Astrocyte of the cerebellum (primary cell): ENCODE data around the gene PSD.
A peak's percentile ranks its signal among the peaks of the same experiment; 100 is the strongest.

Source experiments
- DNase-seq: peaks from one replicate; pipeline ENCODE4 v3.0.0-alpha.2; 2011; ENCODE audit warnings: low read depth
- H3K4me3 ChIP-seq: 2 replicates; pipeline ENCODE4 v1.5.1; 2011; ENCODE audit warnings: mild to moderate bottlenecking, low read depth, low read length, moderate library complexity
- in situ Hi-C: cut with HindIII; loops from 2 replicates; pipeline ENCODE4 v1.10.0; 2017; ENCODE audit warnings: low sequenced_read_pairs
- TF ChIP-seq, protein P1 (sequence below): IDR thresholded peaks from 2 replicates; pipeline ENCODE4 v1.5.1; 2012; ENCODE audit warnings: low read length, low read depth, moderate library complexity, mild to moderate bottlenecking; ENCODE audit errors: missing control alignments

The PSD gene

DNA sequence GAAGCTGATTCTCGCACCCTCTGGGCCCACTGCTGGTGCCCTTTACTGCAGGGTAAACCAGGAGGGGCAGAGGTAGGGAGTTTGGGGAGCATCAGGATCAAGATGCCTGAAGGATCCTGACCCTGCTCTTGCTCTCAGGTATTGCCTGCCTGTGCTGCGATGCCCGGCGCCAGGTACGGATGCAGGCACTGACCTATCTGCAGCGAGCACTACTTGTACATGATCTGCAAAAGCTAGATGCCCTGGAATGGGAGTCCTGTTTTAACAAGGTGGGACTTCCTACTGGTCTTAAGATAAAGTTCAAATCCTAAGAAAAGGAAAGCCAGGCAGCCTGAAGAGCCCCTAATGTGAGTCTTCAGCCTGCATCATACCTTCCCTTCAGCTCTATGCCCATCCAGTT is 39.2 kb downstream of the PSD start:
- TF ChIP-seq, protein P1, sequence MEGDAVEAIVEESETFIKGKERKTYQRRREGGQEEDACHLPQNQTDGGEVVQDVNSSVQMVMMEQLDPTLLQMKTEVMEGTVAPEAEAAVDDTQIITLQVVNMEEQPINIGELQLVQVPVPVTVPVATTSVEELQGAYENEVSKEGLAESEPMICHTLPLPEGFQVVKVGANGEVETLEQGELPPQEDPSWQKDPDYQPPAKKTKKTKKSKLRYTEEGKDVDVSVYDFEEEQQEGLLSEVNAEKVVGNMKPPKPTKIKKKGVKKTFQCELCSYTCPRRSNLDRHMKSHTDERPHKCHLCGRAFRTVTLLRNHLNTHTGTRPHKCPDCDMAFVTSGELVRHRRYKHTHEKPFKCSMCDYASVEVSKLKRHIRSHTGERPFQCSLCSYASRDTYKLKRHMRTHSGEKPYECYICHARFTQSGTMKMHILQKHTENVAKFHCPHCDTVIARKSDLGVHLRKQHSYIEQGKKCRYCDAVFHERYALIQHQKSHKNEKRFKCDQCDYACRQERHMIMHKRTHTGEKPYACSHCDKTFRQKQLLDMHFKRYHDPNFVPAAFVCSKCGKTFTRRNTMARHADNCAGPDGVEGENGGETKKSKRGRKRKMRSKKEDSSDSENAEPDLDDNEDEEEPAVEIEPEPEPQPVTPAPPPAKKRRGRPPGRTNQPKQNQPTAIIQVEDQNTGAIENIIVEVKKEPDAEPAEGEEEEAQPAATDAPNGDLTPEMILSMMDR = no peak
- no peak overlapping the region for H3K4me3 ChIP-seq
- DNase-seq = no peak
- in situ Hi-C loops = no loop called here

DNA sequence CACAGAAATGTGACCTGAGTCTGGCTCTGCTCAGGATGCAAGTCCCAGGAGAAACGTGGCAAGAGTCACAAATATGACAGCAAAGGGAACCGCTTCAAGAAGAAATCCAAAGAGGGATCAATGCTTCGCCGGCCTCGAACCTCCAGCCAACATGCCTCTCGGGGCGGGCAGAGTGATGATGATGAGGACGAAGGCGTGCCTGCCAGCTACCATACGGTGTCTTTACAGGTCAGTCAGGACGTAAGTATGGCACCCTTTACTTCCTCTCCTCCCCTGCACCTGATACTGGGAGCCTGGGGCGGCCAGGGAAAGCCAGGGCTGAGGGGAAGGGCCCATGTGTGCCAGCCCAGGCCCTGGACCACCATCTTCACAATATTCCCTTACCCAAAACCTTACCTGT is 41.7 kb downstream of the PSD start:
- TF ChIP-seq, protein P1 = no peak
- in situ Hi-C loops = no loop called here
- no peak for DNase-seq
- no peak overlapping the region for H3K4me3 ChIP-seq

DNA sequence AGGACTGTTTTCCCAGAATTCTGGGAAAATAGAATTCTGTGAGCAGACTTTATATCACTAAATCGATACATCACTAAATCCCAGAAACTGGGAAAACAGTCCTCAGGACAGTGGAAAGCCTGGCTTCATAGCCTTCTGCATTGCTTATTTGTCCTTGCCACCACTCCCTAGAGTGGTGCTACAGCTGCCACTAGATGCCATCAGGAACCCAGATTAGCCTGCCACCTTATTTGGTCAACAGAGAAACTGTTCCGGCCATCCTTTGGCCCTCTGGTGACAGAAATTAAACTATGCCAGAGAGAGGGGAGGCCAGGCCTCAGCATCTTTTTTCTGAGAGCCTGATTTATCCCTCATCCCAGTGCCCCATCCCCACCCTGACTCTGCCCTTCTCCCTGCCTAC is 42.7 kb downstream of the PSD start:
- H3K4me3 ChIP-seq = no peak overlapping the region
- TF ChIP-seq, protein P1 = no peak
- in situ Hi-C loops = no loop called here
- DNase-seq = no peak

DNA sequence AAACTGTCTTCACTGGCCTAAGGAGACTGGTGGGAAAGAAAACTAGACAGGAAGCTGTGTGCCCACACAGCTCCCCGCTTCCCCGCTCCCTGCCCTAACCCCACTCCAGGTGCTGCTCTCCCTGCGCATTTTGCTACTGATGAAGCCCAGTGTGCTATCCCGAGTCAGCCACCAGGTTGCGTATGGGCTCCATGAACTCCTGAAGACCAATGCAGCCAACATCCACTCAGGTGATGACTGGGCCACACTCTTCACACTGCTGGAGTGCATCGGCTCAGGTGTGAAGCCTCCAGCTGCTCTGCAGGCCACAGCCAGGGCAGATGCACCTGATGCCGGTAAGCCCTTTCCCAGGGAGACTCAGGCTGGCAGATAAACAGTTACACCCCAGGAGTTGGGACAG is 43.3 kb downstream of the PSD start:
- in situ Hi-C loops = no loop called here
- DNase-seq = no peak
- TF ChIP-seq, protein P1 = peak; percentile 16
- no peak overlapping the region for H3K4me3 ChIP-seq

DNA sequence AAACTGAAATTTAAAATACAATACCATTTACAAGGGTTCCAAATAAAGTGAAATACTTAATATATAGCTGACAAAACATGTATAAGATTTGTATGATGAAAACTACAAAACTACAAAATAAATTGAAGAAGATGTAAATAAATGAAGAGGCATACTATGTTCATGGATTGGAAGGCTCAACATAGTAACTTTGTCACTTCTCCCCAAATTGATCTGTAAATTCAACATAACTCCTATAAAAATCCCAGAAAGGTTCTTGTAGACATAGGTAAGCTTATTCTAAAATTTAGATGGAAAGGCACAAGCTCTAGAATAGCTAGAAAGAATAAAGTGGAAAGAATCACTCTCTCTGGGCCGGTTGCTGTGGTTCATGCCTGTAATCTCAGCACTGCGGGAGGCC is 47.3 kb downstream of the PSD start:
- DNase-seq = no peak
- in situ Hi-C loops = no loop called here
- TF ChIP-seq, protein P1 = no peak
- no peak overlapping the region for H3K4me3 ChIP-seq

DNA sequence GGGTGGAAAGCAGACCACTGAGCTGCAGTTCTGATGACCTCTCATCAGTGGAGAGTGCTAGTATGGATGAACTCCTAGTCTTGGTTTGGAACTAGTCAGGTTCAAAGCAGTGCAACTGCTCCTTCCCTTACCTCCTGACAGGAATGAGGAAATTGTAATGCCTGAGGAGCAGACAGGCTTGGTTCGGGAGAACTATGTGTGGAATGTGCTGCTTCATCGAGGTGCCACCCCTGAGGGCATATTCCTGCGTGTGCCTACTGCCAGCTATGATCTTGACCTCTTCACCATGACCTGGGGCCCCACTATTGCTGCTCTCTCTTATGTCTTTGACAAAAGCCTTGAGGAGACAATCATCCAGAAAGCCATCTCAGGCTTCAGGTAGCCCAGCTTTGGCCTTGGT is 50.5 kb downstream of the PSD start:
- TF ChIP-seq, protein P1 = no peak
- in situ Hi-C loops = no loop called here
- no peak for DNase-seq
- H3K4me3 ChIP-seq = no peak overlapping the region

DNA sequence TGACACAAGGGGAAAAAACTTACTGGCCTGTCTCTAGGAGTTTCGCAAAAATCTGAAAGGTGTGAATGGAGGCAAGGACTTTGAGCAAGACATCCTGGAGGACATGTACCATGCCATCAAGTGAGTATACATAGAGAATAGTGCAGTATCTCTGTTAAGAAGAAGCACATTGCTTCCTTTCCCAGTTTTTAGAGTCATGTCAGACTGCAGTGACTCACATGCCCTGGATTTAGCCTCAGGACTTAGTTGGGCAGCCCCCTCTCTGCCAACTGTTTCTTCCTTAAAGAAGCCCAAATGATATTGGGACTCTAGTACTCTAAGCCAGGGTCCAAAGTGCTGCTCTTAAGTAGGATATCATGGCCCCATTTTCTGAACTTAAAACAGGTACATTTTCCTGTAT is 51.1 kb downstream of the PSD start:
- no peak for DNase-seq
- TF ChIP-seq, protein P1 = no peak
- in situ Hi-C loops = no loop called here
- no peak overlapping the region for H3K4me3 ChIP-seq
